ENCODE measurements around the gene INO80C.

The INO80C gene

DNA sequence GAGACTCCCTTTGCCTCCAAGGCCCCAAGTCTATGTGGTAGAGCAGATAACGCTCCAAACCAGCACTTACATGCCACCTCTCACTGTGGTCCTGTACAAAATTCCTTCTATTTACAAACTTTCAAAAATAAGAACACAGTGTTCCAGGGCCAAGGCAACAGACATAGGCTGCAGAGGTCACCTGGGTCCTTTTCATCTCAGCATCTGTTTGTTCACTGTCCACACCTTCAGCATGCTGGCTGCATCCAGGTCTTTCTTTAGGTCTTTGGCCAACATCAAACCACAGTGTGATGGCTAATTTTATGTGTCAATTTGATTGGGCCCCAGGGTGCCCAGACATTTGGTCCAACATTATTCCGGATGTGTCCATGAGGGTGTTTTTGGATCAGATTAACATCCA is 20.0 kb upstream of the INO80C start:
- TF ChIP-seq POLR2A (IDR thresholded peaks at IDR 0.05; ENCODE audit: low read length) (no peak), GATA1 (IDR thresholded peaks at IDR 0.05; ENCODE audit: low read depth, low read length) (no peak)
- no peak for DNase-seq

DNA sequence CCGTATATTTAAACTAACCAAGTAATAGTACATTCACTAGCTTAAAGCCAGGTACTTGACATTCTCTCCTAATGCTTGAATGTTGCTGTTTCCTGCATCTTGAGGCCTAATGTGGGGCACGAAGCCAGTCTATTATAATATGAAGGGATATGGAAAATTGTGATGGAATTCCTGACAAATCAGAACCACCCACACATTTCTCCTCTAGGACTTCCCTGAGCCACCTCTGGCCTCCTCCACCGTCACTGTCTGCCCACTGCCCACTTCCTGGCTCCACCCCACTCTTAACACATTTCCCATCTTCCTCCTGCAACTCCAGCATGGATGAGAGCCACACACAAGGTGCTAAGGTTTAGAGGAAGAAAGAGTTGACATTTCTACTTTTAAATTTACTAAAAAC is 19.0 kb upstream of the INO80C start:
- DNase-seq, result no peak
- TF ChIP-seq POLR2A (IDR thresholded peaks at IDR 0.05; ENCODE audit: low read length), result no peak
- no peak for TF ChIP-seq GATA1 (IDR thresholded peaks at IDR 0.05; ENCODE audit: low read depth, low read length)

DNA sequence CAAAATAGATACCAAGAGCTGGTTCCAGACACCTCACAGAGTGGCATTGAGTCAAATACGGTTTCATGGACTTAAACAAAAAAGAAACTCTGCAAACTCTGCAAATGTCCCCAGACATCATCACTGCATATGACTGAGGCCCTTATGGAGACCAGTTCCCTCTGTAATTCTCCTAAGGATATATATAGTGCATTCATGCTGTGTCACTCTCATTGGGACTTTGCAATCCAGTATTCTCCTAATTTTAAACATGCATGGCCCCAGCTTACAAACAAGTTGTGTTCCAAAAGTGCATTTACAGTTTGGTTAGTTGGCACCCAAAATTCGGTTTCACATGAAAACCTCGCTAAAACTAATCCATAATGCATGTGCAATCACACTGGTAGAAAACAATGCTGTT is 18.6 kb upstream of the INO80C start:
- no peak for DNase-seq
- TF ChIP-seq GATA1 (IDR thresholded peaks at IDR 0.05; ENCODE audit: low read depth, low read length), result no peak
- TF ChIP-seq POLR2A (IDR thresholded peaks at IDR 0.05; ENCODE audit: low read length), result no peak

DNA sequence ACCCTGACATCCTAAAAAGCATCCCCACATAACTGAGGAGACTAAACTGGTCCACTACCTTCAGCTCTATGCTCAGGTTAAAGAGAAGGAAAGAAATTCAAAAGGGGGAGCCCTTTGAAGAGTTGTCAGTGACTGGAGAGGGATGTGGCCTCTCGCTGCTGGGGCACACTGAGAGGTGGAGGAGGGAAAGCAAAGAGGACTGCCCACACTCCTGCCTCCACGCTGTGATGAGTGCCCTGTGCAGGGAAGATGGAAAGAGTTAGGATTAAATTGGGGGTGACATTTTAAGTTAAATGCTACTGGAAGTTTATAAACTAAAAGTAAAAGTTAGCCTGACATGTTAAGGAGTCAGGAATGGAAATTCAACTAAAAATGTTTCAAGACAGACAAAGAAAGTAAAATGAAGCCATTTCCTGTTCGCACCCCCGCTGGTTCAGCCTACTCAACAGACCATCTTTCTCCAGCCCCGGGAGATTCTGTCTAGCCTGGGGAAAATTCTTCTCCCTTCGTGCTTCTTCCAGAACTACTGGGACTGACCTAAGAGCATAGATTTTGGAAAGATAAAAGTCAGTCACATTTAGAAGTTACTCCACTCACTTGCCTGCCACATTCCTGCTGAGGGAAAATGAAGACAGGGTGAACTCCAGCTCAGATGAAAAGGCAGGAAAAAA is 17.8 kb upstream of the INO80C start:
- DNase-seq, result no peak
- TF ChIP-seq POLR2A (IDR thresholded peaks at IDR 0.05; ENCODE audit: low read length) (no peak), GATA1 (IDR thresholded peaks at IDR 0.05; ENCODE audit: low read depth, low read length) (no peak)

DNA sequence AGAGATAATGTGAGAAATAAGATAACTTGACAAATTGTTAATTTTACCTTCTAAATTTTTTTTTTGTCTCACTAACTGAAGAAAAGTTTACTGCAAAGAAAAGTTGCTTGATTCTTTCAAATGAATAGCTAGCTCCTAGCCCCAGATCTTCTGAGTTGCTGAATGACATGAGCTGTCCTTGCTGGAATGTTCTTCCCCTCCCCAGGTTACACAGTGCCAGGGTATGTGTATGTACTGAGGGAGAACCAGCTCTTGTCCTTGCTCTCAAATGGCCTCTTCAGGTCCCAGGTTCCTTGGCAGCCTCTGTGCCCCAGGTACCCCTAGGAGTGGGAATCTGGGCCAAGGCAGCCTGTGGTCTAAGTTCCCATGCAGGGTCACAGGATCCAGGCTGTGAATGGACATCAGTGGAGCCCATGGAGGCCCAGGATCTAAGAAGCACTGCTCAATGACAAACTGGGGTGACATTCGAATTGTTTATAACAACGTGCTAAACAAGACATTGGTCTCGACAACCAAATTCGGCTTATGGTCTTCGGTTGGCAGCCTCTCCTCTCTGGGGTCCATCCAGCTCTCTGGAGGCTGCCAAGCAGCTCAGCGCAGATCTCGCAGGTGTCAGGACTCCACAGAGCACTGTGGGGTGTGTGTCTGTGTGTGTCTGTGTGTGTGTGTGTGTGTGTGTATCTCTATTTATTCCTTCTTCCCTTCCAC is 17.1 kb upstream of the INO80C start:
- TF ChIP-seq POLR2A (IDR thresholded peaks at IDR 0.05; ENCODE audit: low read length) (no peak), GATA1 (IDR thresholded peaks at IDR 0.05; ENCODE audit: low read depth, low read length) (no peak)
- DNase-seq, result no peak

DNA sequence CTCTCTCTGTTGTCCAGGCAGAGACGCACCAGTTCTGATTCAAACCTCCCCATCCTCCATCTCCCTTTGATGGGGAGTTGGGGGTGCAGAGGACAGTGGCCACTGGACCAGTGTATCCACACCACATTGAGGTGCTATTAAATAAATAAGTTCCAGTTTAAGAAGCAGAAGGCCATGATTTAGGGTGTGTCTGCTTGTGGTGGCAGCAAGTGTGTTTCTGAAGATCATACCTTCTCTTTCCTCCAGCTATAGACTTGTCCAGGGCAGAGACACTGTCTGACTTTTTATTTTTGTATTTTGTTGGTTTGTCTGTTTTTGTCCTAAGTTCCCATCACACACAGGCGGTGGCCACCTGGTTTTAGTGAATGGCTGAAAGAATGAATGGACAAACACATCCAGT is 16.5 kb upstream of the INO80C start:
- TF ChIP-seq GATA1 (IDR thresholded peaks at IDR 0.05; ENCODE audit: low read depth, low read length), result no peak
- TF ChIP-seq POLR2A (IDR thresholded peaks at IDR 0.05; ENCODE audit: low read length), result no peak
- no peak for DNase-seq

DNA sequence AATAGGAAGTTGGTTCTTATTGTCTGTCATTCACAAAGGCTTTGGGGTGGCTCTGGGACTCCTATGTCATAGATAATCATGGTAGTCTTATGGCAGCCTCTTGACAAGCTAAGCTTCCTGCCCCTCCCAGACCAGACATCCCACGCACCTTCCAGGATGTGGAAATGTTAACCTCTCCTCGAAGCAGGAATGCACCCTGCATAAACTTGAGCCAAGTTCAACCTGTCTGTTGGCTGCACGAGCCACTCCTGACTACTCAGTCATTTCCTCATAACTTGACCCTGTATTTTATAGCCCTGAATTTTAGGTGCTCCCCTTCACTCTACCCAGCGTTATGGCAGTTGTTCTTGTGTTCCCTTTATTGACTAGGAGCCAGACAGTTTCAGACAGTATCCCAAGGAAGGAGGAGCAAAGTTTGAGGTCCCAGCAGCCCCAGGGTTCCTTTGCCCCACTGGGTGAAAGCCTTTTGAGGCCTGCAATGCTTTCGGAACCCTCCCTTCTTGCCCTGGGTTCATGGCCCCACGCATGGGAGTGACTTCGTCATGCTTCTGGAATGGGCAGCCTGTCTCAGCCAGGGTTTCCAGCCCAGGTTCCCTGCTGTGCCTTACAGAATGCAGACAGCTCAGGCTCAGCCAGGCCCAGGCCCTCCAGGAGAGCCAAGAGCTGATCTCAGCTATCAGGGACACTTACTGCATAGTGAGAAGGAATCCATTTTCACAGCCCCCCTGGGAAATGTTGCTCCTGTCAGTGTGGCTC is 15.6 kb upstream of the INO80C start:
- no peak for TF ChIP-seq POLR2A (IDR thresholded peaks at IDR 0.05; ENCODE audit: low read length)
- no peak for TF ChIP-seq GATA1 (IDR thresholded peaks at IDR 0.05; ENCODE audit: low read depth, low read length)
- no peak for DNase-seq

DNA sequence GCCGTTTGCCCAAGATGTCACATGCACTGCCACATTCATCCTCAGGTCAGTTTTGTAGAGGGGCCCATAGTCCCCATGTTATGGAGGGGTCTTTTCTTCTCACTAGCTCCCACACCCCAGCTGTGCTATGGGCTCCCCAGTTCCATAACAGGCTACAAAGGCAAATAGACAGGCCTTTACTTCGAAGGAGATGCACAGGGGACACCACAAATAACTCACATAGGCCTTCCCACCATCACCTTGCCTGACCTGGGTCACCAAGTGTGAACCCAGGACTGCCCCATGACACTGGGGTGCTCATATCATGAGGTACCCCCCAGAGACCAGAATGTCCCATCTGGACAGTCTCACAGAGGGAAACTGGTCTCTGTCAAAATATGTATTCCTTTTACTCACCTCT is 15.0 kb upstream of the INO80C start:
- DNase-seq, result no peak
- no peak for TF ChIP-seq POLR2A (IDR thresholded peaks at IDR 0.05; ENCODE audit: low read length)
- no peak for TF ChIP-seq GATA1 (IDR thresholded peaks at IDR 0.05; ENCODE audit: low read depth, low read length)

DNA sequence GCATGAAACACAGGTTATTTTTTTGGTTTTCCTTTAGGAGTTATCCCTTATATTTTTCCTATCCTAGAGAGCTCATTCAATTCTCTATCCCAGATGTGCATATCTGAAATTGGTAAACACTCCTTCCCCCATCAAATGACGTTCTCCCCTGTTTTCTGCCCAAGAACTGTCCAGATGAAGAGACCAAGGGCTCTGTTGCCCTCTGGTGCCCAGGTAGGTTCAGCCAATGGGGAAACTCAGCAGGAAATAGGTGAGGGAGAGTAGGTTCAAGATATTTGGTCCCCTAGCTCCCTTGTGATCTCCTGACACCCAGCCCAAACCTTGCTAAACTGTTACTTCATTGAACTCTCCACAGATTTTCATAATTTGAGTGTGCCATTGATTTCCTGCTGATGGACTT is 14.1 kb upstream of the INO80C start:
- DNase-seq, result no peak

DNA sequence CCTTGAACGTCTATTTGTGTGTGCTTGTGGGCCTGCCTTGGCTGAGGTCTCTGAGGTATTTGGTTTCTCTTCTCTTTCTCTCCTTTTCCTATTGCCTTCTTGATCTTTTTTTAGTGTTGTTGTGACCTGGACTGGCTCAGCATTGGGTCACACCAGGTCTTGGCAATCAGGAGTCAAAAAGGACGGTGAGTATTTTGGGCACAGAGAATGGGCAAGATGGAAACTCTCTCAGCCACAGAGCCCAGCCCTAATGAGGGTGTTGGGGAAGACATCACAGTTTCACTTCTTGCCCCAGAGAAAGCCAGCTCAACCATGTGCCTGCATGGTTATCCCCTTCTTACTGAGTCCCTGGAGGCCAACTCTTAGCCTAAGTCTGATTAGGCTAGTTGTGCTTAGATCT is 13.7 kb upstream of the INO80C start:
- TF ChIP-seq POLR2A (IDR thresholded peaks at IDR 0.05; ENCODE audit: low read length) (no peak), GATA1 (IDR thresholded peaks at IDR 0.05; ENCODE audit: low read depth, low read length) (no peak)
- DNase-seq, result no peak

More for the DNA sequence above, 14.1 kb upstream of the INO80C start:
- no peak for TF ChIP-seq POLR2A (IDR thresholded peaks at IDR 0.05; ENCODE audit: low read length)
- no peak for TF ChIP-seq GATA1 (IDR thresholded peaks at IDR 0.05; ENCODE audit: low read depth, low read length)

DNA sequence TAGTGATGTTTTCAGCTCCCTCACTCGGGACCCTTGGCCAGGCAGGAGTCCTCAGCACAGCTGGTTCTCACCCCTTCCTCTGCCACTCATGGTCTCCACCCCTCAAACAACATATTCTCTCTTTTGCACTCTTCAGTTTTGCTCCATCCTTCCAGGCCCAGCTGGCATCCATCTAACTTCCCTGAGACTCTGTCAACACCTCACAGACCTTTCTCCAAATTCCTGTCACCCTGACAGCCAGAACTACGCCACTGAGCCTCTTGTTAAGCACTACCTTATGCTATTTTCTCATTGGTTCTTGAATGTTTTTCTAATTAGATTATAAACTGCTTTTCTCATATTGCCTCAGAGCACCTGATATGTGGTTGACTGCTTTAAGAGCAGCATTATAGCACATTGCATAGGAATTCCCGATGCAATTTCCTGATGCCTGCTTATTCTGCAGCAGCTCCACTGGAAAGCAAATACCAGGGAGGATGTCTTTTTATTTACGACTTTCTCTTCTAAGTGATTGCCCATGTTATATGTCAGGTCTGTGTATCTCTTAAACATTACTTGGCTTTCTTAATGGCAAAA is 12.4 kb upstream of the INO80C start:
- DNase-seq, result no peak
- TF ChIP-seq GATA1 (IDR thresholded peaks at IDR 0.05; ENCODE audit: low read depth, low read length), result no peak
- no peak for TF ChIP-seq POLR2A (IDR thresholded peaks at IDR 0.05; ENCODE audit: low read length)

DNA sequence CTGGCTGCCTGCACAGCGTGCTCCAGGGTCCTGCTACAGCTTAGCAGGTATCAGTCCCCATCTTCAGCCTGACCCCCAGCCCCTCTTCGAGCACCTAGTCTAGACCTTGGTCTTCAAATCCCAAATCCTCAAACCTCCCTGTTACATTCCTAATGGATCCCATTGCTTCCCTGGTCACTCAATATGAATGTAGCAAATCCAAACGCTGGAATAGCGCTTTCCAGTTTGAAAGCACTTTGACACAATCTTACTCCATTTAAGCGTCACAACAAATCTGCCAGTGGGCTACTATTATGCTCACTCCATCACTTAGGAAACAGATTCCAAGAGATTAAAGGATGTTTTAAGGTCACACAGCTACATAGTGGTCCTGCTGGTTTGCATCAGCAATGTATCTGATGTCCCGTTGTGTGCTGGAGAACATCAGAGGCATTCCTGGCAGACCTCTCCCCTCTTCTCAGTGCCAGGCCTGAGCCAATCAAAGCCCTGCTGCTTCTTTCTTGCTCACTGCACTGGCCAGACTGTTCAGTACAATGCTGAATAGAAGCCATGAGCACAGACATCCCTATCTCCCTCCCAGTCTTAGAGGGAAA is 11.1 kb upstream of the INO80C start:
- DNase-seq, result no peak
- TF ChIP-seq POLR2A (IDR thresholded peaks at IDR 0.05; ENCODE audit: low read length), result no peak
- no peak for TF ChIP-seq GATA1 (IDR thresholded peaks at IDR 0.05; ENCODE audit: low read depth, low read length)

DNA sequence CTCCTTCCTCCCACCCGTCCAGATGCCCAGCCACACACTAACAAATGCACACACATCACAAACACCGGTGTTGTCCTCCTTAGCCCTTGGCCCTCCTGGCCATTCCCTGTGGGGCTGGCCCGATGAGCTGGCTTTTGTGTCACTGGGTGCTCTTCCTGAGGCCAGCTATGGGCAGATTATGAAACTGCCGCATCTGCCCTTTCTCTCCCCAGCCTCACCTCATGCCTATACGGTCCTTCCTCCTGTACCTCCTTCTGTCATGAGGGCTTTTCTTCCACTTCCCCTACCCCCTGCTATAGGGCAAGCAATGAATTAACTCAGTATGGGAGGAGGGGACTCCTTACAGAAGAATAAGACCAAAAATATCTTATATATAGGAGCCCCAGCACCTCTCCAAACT is 10.3 kb upstream of the INO80C start:
- TF ChIP-seq GATA1 (IDR thresholded peaks at IDR 0.05; ENCODE audit: low read depth, low read length) (no peak), POLR2A (IDR thresholded peaks at IDR 0.05; ENCODE audit: low read length) (no peak)
- DNase-seq, result no peak

DNA sequence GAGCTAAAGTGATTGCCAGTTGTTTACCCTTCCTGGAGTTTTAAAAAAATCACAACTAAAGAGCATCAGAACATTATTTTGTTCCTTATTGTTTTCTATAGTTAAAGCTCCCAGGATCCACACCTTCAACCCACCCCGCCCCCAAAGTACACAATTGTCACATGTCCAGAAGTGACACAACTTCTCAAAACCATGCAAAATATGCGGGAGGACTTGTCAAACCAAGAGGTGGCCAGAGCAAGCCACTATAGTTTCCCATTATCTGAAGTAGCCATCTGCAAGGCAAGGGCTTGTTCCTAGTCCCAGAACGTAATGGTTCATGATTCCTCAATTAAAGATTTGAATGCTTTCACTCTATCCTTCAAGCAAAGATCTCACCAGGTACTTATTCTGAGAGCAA is 9.9 kb upstream of the INO80C start:
- DNase-seq, result no peak
- TF ChIP-seq GATA1 (IDR thresholded peaks at IDR 0.05; ENCODE audit: low read depth, low read length) (no peak), POLR2A (IDR thresholded peaks at IDR 0.05; ENCODE audit: low read length) (no peak)
